HG02763 (cell line): ENCODE measurements around the gene BMP10.

Experiments used
- ATAC-seq: cut with Tn5 transposase; IDR thresholded peaks from one replicate; pipeline ENCODE4 v1.9.1; 2021; ENCODE audit warnings: mild to moderate bottlenecking, moderate library complexity; ENCODE audit not compliant: unreplicated experiment

The BMP10 gene

DNA sequence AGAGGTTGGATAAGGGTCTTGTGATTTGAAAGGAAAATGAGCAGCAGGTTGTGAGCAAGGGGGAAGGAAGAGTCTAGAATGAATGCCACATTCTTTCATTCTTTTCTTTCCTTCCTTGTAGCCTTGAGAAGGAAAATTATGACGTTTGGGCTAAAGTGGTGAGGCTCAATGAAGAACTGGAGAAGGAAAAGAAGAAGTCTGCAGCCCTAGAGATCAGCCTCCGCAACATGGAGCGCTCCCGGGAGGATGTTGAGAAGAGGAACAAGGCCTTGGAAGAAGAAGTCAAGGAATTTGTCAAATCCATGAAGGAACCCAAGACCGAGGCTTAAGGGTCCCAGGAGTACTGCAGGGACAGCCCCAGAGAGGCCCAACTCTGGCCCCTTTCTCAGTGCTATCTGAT is 45.3 kb downstream of the BMP10 start:
- ATAC-seq, result no peak

- no peak for ATAC-seq
Observed at GRCh38 chr2:68824831-68825230, 46.4 kb downstream of the BMP10 start.

GRCh38 chr2:68822207-68822872 is 48.9 kb downstream of the BMP10 start:
- no peak for ATAC-seq

DNA sequence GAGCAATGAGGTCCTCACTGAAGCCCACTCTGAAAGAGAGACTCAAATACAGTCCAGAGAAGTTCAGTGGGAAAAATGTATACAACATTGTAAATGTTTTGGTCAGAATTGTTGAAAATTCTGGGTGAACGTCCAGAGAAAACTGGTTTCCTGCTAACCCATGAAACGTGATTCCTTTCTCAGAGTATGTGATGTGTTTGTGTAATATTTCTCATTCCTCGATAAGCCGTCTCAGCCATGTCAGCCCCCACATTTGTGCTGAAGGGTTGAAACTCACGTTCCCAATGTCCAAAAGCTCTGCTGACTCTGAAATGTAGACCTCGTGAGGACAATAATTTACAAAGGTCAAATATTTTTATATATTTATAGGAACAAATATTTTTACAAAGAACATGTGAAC is 51.6 kb downstream of the BMP10 start:
- ATAC-seq, result no peak

GRCh38 chr2:68817306-68817705 is 53.9 kb downstream of the BMP10 start:
- no peak for ATAC-seq
